Lower lobe of right lung (tissue), 2 donors: Measurements from ENCODE around the gene SOX6. TPM values are rescaled to one million over a fixed set of nuclear protein-coding genes. Genes with fewer than 3 reads are reported as not detected.

Experiments used
- ATAC-seq, 2 donors: fragments of 200-7000 bp; cut with Tn5 transposase; one replicate each; pipeline ENCODE4 v1.9.1; 2020 to 2022; ENCODE audit warnings: mild to moderate bottlenecking in 2 of 2, moderate library complexity in 2 of 2
- DNase-seq: peaks from one replicate; pipeline ENCODE4 v3.0.0-alpha.2; 2020
- H3K27ac ChIP-seq: fragments of 200-600 bp; one replicate; pipeline ENCODE4 v1.8.0; 2022
- H3K27me3 ChIP-seq: fragments of 200-600 bp; one replicate; pipeline ENCODE4 v1.8.0; 2022; ENCODE audit warnings: low read depth
- H3K36me3 ChIP-seq: fragments of 200-600 bp; one replicate; pipeline ENCODE4 v1.8.0; 2022; ENCODE audit warnings: mild to moderate bottlenecking
- H3K4me1 ChIP-seq: fragments of 200-600 bp; one replicate; pipeline ENCODE4 v1.8.0; 2022
- H3K4me3 ChIP-seq: fragments of 200-600 bp; one replicate; pipeline ENCODE4 v1.8.0; 2022; ENCODE audit warnings: mild to moderate bottlenecking
- H3K9me3 ChIP-seq: fragments of 200-600 bp; one replicate; pipeline ENCODE4 v1.8.0; 2022
- intact Hi-C: fragments of 100-400 bp; cut with DNase I; formaldehyde crosslinking; loops from one replicate; pipeline ENCODE4 v1.11.0; 2022
- total RNA-seq: library from RNA; stranded (reverse); fragmentation: NEBNext Ultra II Directional; extraction: Animal tissue kit (Norgen Biotek cat#: 25700); gene quantifications from one replicate; pipeline ENCODE4 v1.2.1, GENCODE V29; 2021
- TF ChIP-seq, protein P1 (sequence below): fragments of 200-600 bp; IDR thresholded peaks from one replicate; pipeline ENCODE4 v1.8.0; 2022; ENCODE audit warnings: antibody characterized with exemption, mild to moderate bottlenecking
- donor health status: DM: no; HTN: yes; CAD: no; lungs with severe emphysema.

The SOX6 gene
- total RNA-seq, 1 donor from 2014 or later = 4.8 TPM

GRCh38 chr11:16278979-16279378, 77.4 kb downstream of the SOX6 start:
- DNase-seq (no peak), ATAC-seq (no peak)
- intact Hi-C loops = no loop called here
- TF ChIP-seq, protein P1, sequence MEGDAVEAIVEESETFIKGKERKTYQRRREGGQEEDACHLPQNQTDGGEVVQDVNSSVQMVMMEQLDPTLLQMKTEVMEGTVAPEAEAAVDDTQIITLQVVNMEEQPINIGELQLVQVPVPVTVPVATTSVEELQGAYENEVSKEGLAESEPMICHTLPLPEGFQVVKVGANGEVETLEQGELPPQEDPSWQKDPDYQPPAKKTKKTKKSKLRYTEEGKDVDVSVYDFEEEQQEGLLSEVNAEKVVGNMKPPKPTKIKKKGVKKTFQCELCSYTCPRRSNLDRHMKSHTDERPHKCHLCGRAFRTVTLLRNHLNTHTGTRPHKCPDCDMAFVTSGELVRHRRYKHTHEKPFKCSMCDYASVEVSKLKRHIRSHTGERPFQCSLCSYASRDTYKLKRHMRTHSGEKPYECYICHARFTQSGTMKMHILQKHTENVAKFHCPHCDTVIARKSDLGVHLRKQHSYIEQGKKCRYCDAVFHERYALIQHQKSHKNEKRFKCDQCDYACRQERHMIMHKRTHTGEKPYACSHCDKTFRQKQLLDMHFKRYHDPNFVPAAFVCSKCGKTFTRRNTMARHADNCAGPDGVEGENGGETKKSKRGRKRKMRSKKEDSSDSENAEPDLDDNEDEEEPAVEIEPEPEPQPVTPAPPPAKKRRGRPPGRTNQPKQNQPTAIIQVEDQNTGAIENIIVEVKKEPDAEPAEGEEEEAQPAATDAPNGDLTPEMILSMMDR = no peak
- Histone ChIP-seq H3K4me1 (no peaks in the 10 kb centered on the region), H3K4me3 (no peak overlapping the region), H3K27ac (no peak overlapping the region), H3K27me3 (no peaks in the 10 kb centered on the region), H3K36me3 (no peaks in the 10 kb centered on the region), H3K9me3 (no peaks in the 10 kb centered on the region)

DNA sequence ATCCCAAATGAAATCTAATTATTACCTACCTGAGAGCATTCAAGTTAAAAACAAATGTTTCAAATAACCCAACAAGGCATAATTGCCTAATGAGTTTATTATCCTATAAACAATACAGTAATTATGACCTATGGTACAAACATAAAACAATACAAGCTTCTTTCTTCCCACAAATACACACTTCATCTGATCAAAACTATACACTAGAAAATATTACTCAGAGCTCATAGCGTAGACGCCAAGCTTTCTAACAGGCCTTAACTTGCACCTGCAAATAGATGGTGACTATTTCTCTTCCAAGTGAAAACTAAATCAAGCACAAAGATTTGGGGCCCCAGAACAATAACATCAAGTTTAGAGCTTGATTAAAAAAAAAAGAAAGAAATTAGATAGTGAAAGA, 78.1 kb downstream of the SOX6 start:
- Histone ChIP-seq H3K9me3 (no peaks in the 10 kb centered on the region), H3K4me1 (no peaks in the 10 kb centered on the region), H3K4me3 (no peak overlapping the region), H3K36me3 (no peaks in the 10 kb centered on the region), H3K27ac (no peak overlapping the region), H3K27me3 (no peaks in the 10 kb centered on the region)
- TF ChIP-seq, protein P1 = no peak
- intact Hi-C loops = no loop called here
- DNase-seq = no peak
- ATAC-seq = no peak

DNA sequence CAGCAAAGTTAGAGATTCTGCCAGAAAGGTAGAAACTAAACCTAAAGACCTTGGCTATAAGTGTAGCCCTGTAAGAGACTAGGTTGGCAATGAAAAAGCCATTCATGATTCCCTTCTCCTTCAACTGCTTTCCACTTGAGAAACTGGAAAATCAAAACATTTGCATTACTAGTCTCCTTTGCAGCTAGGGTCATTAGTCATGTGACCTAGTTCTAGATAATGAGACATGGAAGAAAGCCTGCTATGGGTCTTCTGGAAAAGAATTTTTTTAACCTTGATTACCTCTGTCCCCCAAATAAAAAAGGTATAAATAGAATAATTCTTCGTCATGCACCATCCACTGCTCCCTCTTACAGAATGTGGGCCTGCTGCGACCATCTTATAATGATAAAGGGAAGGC, 80.1 kb downstream of the SOX6 start:
- TF ChIP-seq, protein P1 = no peak
- H3K4me1 ChIP-seq = no peaks in the 10 kb centered on the region
- H3K36me3 ChIP-seq = no peaks in the 10 kb centered on the region
- intact Hi-C loops = no loop called here
- H3K4me3 ChIP-seq = no peak overlapping the region
- no peaks in the 10 kb centered on the region for H3K9me3 ChIP-seq
- DNase-seq (no peak), ATAC-seq (no peak)
- no peaks in the 10 kb centered on the region for H3K27me3 ChIP-seq
- H3K27ac ChIP-seq = no peak overlapping the region

DNA sequence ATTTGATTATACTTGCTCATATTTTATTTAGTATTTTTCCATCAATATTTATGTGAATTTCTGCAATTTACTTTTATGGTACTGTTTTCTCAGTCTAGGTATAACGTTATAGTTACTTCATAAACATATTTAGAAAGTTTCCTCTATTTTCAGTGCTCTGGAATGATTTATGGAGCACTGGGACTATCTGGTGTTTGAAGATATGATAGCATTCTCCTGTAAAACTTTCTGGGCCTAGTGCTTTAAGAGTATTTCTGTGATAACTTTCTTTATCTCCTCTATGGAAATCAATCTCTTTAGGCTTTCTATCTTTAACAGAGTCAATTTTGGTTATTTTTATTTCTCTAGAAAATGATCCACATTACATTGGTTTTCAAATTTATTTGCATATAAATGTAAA, 85.1 kb downstream of the SOX6 start:
- no peak overlapping the region for H3K4me3 ChIP-seq
- TF ChIP-seq, protein P1 = no peak
- ATAC-seq (no peak), DNase-seq (no peak)
- no peak overlapping the region for H3K27ac ChIP-seq
- intact Hi-C loops = no loop called here
- peaks cover 4% of the 10 kb centered on the region for H3K9me3 ChIP-seq
- H3K4me1 ChIP-seq = no peaks in the 10 kb centered on the region
- H3K36me3 ChIP-seq = no peaks in the 10 kb centered on the region
- no peaks in the 10 kb centered on the region for H3K27me3 ChIP-seq

DNA sequence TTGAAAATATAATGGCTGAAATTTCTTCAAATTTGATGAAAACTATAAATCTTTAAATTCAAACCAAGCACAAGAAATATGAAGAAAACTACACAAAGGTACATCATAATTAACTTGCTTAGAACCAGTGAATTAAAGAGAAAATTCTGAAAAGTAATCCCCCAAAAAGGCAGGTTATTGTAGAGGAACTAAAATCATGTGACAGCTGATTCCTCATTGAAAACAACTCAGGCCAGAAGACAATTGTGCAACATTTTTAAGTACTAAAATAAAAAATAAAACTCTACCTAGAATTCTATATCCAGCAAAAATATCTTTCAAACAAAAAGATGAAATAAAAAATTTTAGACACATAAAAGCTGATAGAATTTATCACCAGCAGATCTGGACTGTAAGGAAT, 90.3 kb downstream of the SOX6 start:
- H3K4me3 ChIP-seq = no peak overlapping the region
- no peaks in the 10 kb centered on the region for H3K4me1 ChIP-seq
- TF ChIP-seq, protein P1 = no peak
- ATAC-seq (no peak), DNase-seq (no peak)
- H3K36me3 ChIP-seq = no peaks in the 10 kb centered on the region
- intact Hi-C loops = no loop called here
- H3K9me3 ChIP-seq = peaks cover 4% of the 10 kb centered on the region
- H3K27ac ChIP-seq = no peak overlapping the region
- no peaks in the 10 kb centered on the region for H3K27me3 ChIP-seq

DNA sequence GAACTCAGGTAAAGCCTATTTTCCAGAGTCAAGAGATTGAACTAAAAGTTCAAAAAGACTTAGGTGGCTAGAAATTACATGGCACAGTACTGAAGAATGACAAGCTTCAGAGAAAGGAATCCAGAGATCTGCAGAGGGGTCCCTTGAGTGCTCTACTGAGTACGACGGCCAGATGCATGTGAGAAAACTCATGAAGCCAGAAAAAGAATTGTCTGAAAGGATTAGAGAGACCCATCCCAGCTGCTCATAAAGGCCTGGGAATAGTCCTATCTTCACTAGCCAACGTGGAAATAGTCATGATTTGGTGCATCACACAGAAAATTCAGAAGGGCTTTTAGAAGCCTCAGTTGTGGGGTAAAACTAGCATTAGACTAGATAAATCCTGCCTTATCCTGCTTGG, 91.3 kb downstream of the SOX6 start:
- no peak for DNase-seq
- intact Hi-C loops = no loop called here
- Histone ChIP-seq H3K4me3 (no peak overlapping the region), H3K36me3 (no peaks in the 10 kb centered on the region), H3K27ac (no peak overlapping the region), H3K27me3 (no peaks in the 10 kb centered on the region), H3K4me1 (no peaks in the 10 kb centered on the region), H3K9me3 (peaks cover 4% of the 10 kb centered on the region)
- no peak for ATAC-seq
- TF ChIP-seq, protein P1 = no peak
